ENCODE data around the gene NAV2. TPM values are rescaled to one million over a fixed set of nuclear protein-coding genes. Genes with fewer than 3 reads are reported as not detected.

NAV2 gene
- total RNA-seq, 1 donor from 2014 or later, result 10.3 TPM

- POLR2A ChIA-PET, result no interaction called here
- Mint-ChIP-seq H3K4me3 (no peak overlapping the region), H3K4me1 (peaks cover 10% of the 10 kb centered on the region), H3K27me3 (peaks cover 29% of the 10 kb centered on the region), H3K27ac (no peak overlapping the region), H3K9me3 (no peaks in the 10 kb centered on the region), H3K36me3 (ENCODE audit: low read depth) (no peaks in the 10 kb centered on the region)
- CTCF ChIA-PET, result no interaction called here
- ATAC-seq (ENCODE audit: low read depth) (no peak), DNase-seq (no peak)
- no peak for TF ChIP-seq CTCF (IDR thresholded peaks at IDR 0.05)
- intact Hi-C loops (cut with micrococcal nuclease), result no loop called here
Measured at GRCh38 chr11:19985111-19985510, 272.5 kb downstream of the NAV2 start.

GRCh38 chr11:19987331-19987801 lies 274.7 kb downstream of the NAV2 start:
- Mint-ChIP-seq H3K4me3 (no peak overlapping the region), H3K4me1 (peaks cover 9% of the 10 kb centered on the region), H3K36me3 (ENCODE audit: low read depth) (no peaks in the 10 kb centered on the region), H3K9me3 (no peaks in the 10 kb centered on the region), H3K27ac (no peak overlapping the region), H3K27me3 (peaks cover 23% of the 10 kb centered on the region)
- intact Hi-C loops (cut with micrococcal nuclease), result no loop called here
- no peak for TF ChIP-seq CTCF (IDR thresholded peaks at IDR 0.05)
- ATAC-seq (ENCODE audit: low read depth), result no peak
- ChIA-PET CTCF (no interaction called here), POLR2A (no interaction called here)
- no peak for DNase-seq

GRCh38 chr11:19988598-19988997 lies 276.0 kb downstream of the NAV2 start:
- Mint-ChIP-seq H3K4me1 (peaks cover 9% of the 10 kb centered on the region), H3K36me3 (ENCODE audit: low read depth) (no peaks in the 10 kb centered on the region), H3K27me3 (peaks cover 16% of the 10 kb centered on the region), H3K27ac (no peak overlapping the region), H3K9me3 (peaks cover 3% of the 10 kb centered on the region), H3K4me3 (no peak overlapping the region)
- DNase-seq (no peak), ATAC-seq (ENCODE audit: low read depth) (no peak)
- TF ChIP-seq CTCF (IDR thresholded peaks at IDR 0.05), result no peak
- ChIA-PET CTCF (no interaction called here), POLR2A (no interaction called here)
- intact Hi-C loops (cut with micrococcal nuclease), result no loop called here

DNA sequence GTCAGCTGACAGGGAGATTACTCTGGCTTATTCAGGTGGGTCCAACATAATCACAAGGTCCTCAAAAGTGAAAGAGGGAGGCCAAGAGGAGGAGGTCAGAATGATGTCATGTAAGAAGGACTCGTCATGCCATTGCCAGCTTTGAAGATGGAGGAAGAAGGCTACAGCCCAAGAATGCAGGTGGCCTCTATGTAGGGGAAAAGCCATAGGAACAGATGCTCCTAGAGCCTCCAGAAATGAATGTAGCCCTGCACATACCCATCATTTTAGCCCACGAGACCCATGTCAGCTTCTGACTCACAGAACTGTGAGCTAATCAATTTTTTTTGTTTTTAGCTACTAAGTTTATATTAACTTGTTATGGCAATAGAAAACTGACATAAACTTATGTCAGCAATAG lies 276.6 kb downstream of the NAV2 start:
- POLR2A ChIA-PET, result no interaction called here
- Mint-ChIP-seq H3K9me3 (peaks cover 3% of the 10 kb centered on the region), H3K36me3 (ENCODE audit: low read depth) (no peaks in the 10 kb centered on the region), H3K4me1 (peaks cover 4% of the 10 kb centered on the region), H3K27ac (no peak overlapping the region), H3K4me3 (no peak overlapping the region), H3K27me3 (peaks cover 11% of the 10 kb centered on the region)
- ATAC-seq (ENCODE audit: low read depth), result no peak
- DNase-seq, result no peak
- CTCF ChIA-PET, result no interaction called here
- no peak for TF ChIP-seq CTCF (IDR thresholded peaks at IDR 0.05)
- intact Hi-C loops (cut with micrococcal nuclease), result no loop called here

DNA sequence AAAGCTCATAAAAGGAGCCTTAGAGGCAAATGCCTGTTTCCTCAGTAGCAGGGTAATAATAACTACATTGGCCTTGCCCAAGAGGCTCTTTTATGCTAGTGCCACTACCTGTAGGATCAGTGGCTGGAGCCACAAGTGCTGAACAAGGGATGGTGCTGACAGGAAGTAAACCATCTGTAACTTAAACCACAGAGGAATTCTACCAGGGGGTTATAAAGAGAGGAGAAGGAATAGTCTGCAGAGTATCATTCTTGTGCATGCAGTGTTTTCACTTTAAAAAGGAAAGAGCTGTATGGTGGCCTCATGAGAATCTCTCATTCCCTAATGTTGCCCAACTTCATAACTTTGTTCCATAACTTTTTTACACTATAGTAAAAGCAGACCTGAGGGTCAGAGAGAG lies 279.5 kb downstream of the NAV2 start:
- intact Hi-C loops (cut with micrococcal nuclease), result no loop called here
- Mint-ChIP-seq H3K4me1 (no peaks in the 10 kb centered on the region), H3K27me3 (peaks cover 11% of the 10 kb centered on the region), H3K27ac (no peak overlapping the region), H3K36me3 (ENCODE audit: low read depth) (no peaks in the 10 kb centered on the region), H3K9me3 (peaks cover 3% of the 10 kb centered on the region), H3K4me3 (no peak overlapping the region)
- CTCF ChIA-PET, result interaction anchor here (1.2 kb wide), 1 partner anchor 40 kb away, joined by 3 read pairs; no protein-coding TSS in a partner anchor
- POLR2A ChIA-PET, result no interaction called here
- ATAC-seq (ENCODE audit: low read depth) (no peak), DNase-seq (no peak)
- no peak for TF ChIP-seq CTCF (IDR thresholded peaks at IDR 0.05)

Data from activated B cell treated with CpG ODN at 0.5 μM for 24 hours (primary cell).